ENCODE results near the gene ARL3. TPM values are rescaled to one million over a fixed set of nuclear protein-coding genes. Genes with fewer than 3 reads are reported as not detected.

The ARL3 gene
- total RNA-seq, 4 donors from 2014 or later, result 11.0 to 17.7 (median 13.8) TPM

DNA sequence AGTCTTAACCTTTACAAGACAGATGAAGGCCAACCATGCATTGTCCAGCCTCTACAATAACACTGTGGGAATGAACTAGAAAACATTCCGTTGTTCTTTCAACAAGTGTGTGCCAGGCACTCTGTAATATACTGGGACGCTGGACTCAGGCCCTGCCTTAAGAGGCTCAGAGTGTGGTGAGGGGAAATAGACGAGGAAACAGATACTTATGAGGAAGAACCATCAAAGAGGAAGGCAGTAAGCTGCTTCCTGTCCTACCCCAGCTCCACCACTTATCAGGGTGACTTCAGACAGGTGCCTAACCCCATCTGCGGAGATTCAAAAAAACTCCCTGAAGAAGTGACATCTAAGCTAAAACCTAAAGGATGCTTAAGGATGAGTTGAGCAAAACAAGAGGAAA is 78.8 kb downstream of the ARL3 start:
- Histone ChIP-seq H3K4me1 (peaks cover 3 to 53% (median 37%) of the 10 kb centered on the region in 4 donors), H3K27me3 (no peaks in the 10 kb centered on the region), H3K27ac (peak overlapping the region in 3 of 4 donors; percentile 35 to 95 (median 91)), H3K36me3 (peaks cover 0 to 10% (median 0%) of the 10 kb centered on the region in 3 donors), H3K4me3 (no peak overlapping the region), H3K9me3 (no peaks in the 10 kb centered on the region)
- no peak for DNase-seq (ENCODE audit: low spot score in 2 of 2)
- TF ChIP-seq, protein P1, sequence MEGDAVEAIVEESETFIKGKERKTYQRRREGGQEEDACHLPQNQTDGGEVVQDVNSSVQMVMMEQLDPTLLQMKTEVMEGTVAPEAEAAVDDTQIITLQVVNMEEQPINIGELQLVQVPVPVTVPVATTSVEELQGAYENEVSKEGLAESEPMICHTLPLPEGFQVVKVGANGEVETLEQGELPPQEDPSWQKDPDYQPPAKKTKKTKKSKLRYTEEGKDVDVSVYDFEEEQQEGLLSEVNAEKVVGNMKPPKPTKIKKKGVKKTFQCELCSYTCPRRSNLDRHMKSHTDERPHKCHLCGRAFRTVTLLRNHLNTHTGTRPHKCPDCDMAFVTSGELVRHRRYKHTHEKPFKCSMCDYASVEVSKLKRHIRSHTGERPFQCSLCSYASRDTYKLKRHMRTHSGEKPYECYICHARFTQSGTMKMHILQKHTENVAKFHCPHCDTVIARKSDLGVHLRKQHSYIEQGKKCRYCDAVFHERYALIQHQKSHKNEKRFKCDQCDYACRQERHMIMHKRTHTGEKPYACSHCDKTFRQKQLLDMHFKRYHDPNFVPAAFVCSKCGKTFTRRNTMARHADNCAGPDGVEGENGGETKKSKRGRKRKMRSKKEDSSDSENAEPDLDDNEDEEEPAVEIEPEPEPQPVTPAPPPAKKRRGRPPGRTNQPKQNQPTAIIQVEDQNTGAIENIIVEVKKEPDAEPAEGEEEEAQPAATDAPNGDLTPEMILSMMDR (IDR thresholded peaks at IDR 0.05), result no peak
- no peak for TF ChIP-seq EP300 (IDR thresholded peaks at IDR 0.05)
- no peak for TF ChIP-seq POLR2A (IDR thresholded peaks at IDR 0.05)
- WGBS, 2 donors, result 42 to 43% methylated on average over 4 of the region's 4 CpGs

DNA sequence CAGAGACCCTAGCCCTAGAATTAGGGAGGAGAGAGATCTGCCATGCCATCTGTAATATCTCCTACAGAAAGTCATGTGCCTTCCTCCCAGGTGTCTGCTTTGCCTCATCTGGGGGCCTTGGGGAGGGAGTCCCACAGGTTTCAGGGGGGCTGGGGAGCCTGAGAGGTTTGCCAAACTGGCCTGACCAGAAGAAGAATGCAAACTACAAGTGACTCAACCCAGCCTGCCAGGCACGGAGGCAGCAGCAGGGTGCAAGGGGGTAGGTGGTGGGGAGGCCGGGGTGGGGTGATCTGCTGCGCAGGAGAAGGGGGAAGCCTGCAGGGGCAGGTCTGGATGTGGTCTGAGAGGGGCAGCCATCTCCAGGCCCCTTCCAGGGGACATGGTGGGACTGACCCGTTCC is 79.5 kb downstream of the ARL3 start:
- H3K27me3 ChIP-seq, result no peaks in the 10 kb centered on the region
- H3K4me3 ChIP-seq, result no peak overlapping the region
- peaks cover 0 to 16% (median 0%) of the 10 kb centered on the region in 3 donors for H3K36me3 ChIP-seq
- peak overlapping the region in 3 of 4 donors; percentile 35 to 95 (median 91) for H3K27ac ChIP-seq
- no peak for DNase-seq (ENCODE audit: low spot score in 2 of 2)
- TF ChIP-seq EP300 (IDR thresholded peaks at IDR 0.05) (no peak), POLR2A (IDR thresholded peaks at IDR 0.05) (no peak)
- TF ChIP-seq, protein P1 (IDR thresholded peaks at IDR 0.05), result no peak
- H3K4me1 ChIP-seq, result peaks cover 3 to 60% (median 40%) of the 10 kb centered on the region in 4 donors
- 61 to 75% methylated on average over 4 of the region's 4 CpGs for WGBS, 2 donors
- H3K9me3 ChIP-seq, result no peaks in the 10 kb centered on the region

DNA sequence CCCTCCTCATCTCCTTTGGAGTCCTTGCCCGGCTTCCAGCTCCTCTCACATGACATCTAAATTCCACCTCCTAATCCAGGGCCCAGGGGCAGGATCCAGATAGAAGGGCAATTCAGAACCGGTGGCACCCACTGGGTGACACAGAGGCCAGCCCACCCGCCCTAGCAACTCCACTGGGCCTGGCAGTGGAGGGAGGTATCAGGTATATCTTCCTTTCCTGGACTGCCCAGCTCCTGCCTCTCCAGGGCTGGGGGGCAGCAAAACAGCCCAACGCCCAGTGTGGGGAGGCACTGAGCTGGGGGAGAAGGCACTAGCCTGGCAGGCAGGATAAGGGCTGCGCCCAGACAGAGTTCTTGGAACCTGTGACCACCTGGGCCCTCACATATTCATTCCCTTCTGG is 80.3 kb downstream of the ARL3 start:
- peak overlapping the region in 3 of 4 donors; percentile 58 to 95 (median 91) for H3K27ac ChIP-seq
- H3K36me3 ChIP-seq, result peaks cover 0 to 16% (median 0%) of the 10 kb centered on the region in 3 donors
- H3K27me3 ChIP-seq, result no peaks in the 10 kb centered on the region
- 63 to 66% methylated on average over 5 of the region's 5 CpGs for WGBS, 2 donors
- H3K9me3 ChIP-seq, result no peaks in the 10 kb centered on the region
- TF ChIP-seq, protein P1 (IDR thresholded peaks at IDR 0.05), result no peak
- TF ChIP-seq POLR2A (IDR thresholded peaks at IDR 0.05), result no peak
- TF ChIP-seq EP300 (IDR thresholded peaks at IDR 0.05), result no peak
- H3K4me1 ChIP-seq, result peaks cover 3 to 68% (median 44%) of the 10 kb centered on the region in 4 donors
- DNase-seq (ENCODE audit: low spot score in 2 of 2), result no peak
- H3K4me3 ChIP-seq, result no peak overlapping the region

DNA sequence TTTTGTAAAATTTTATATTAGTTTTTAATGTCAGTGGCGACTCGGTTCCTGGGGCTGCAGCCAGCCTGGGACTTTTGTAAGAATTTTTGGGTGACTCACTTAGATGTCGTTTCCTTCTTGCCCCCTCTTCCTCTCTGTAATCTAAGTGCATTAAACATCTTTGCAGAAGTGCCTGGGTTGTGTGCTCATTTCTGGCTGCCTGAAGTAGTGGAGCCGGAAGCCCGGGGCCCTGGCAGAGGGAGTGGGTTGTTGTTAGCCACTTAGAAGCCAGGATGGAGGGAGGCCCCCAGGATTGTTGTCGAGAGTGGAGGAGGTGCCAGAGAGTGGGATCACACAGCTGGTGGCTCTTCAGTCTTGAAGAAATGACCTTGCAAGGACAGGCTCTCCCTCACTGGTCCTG is 80.9 kb downstream of the ARL3 start:
- 2 to 17% methylated on average over 6 of the region's 6 CpGs for WGBS, 2 donors
- no peak for TF ChIP-seq EP300 (IDR thresholded peaks at IDR 0.05)
- TF ChIP-seq, protein P1 (IDR thresholded peaks at IDR 0.05), result no peak
- TF ChIP-seq POLR2A (IDR thresholded peaks at IDR 0.05), result no peak
- Histone ChIP-seq H3K27ac (peak overlapping the region; percentile 30 to 95 (median 74)), H3K9me3 (no peaks in the 10 kb centered on the region), H3K4me3 (no peak overlapping the region), H3K4me1 (peaks cover 3 to 74% (median 49%) of the 10 kb centered on the region in 4 donors), H3K36me3 (peaks cover 0 to 16% (median 0%) of the 10 kb centered on the region in 3 donors), H3K27me3 (no peaks in the 10 kb centered on the region)
- no peak for DNase-seq (ENCODE audit: low spot score in 2 of 2)

DNA sequence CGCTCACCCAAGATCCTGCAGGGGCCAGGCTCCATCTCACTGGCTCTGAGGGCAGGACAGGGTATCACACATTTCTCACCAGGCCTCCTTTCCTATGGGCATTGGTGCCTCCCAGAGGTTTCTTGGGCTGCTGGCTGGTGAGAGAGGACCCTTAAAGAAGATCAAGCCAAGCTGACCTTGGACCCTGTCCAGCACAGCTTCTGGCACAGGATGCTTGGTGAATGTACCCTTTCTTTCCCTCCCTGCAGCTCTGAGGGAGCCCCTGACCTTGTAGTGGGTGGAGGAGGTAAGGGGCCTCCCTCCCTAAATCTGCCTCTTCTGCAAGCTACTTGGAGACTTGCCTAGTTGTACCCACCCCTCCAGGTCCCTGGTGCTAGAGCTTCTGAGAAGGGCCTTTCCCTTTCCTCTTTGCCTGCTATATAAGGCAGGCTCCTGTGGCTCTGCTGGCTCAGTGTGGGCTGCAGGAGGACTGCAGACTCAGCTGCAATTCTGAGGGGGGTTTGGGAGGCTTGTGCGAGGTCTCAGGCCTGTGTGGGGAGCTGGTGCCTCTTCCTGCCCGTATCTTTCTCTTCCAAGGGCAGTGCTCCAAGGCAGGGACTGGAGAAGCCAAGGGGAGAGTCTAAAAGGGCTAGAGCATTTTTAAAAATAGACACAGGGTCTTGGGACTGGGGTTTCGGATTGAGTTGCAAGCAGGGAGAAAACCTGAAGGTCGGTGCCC is 81.6 kb downstream of the ARL3 start:
- 19 to 29% methylated on average over 5 of the region's 5 CpGs for WGBS, 2 donors

More for the DNA sequence above, 81.6 kb downstream of the ARL3 start:
- peaks cover 0 to 16% (median 0%) of the 10 kb centered on the region in 3 donors for H3K36me3 ChIP-seq
- peaks cover 3 to 81% (median 56%) of the 10 kb centered on the region in 4 donors for H3K4me1 ChIP-seq
- H3K9me3 ChIP-seq, result no peaks in the 10 kb centered on the region
- H3K27ac ChIP-seq, result peak overlapping the region; percentile 30 to 95 (median 74)
- no peaks in the 10 kb centered on the region for H3K27me3 ChIP-seq
- H3K4me3 ChIP-seq, result no peak overlapping the region
- TF ChIP-seq, protein P1 (IDR thresholded peaks at IDR 0.05), result no peak
- TF ChIP-seq POLR2A (IDR thresholded peaks at IDR 0.05) (no peak), EP300 (IDR thresholded peaks at IDR 0.05) (no peak)
- no peak for DNase-seq (ENCODE audit: low spot score in 2 of 2)
